ENCODE results near the gene PCK2.

DNA sequence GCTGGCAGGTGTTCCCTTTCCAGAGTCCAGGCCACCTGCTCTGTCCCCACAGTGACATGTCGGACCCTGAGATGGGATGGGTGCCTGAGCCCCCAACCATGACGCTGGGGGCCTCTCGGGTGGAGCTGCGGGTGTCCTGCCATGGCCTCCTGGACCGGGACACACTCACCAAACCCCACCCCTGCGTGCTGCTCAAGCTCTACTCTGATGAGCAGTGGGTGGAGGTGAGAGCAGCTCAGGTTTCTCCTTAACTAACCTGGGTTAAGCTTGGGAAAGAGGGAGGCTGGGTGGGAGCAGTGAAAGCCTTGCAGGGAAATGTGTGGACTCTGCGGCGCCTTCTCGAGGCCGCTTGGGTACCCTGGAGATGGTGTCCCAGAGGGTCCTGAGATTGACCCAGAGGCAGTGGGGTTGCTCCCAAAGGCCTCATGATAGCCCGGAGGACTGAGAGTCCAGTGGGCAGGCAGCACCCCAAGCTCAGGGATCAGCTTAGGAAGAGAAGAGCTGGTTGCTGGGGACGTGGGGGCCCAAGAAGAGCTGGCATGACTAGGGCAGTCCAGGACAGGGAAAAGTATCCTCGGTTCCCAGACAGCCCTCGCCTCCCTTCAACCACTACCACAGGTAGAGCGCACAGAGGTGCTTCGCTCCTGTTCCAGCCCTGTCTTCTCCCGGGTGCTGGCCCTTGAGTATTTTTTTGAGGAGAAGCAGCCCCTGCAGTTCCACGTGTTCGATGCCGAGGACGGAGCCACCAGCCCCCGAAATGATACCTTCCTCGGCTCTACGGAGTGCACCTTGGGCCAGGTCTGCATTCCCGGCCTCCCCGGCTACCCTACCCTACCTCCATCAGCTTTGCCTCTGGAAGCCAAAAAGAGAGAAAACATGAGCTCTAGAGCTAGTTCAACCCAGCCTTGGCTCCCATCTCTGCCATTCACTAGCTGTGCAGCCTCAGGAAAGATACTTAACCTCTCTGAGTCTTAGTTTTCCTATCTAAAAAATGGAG is 20.9 kb upstream of the PCK2 start:
- TF ChIP-seq POLR2A (IDR thresholded peaks at IDR 0.05; ENCODE audit: low read length) = no peak
- TF ChIP-seq GATA1 (IDR thresholded peaks at IDR 0.05; ENCODE audit: low read depth, low read length) = no peak
